ENCODE measurements around the gene CTU1.

- TF ChIP-seq POLR2A (IDR thresholded peaks at IDR 0.05): no peak
- TF ChIP-seq, protein P1, sequence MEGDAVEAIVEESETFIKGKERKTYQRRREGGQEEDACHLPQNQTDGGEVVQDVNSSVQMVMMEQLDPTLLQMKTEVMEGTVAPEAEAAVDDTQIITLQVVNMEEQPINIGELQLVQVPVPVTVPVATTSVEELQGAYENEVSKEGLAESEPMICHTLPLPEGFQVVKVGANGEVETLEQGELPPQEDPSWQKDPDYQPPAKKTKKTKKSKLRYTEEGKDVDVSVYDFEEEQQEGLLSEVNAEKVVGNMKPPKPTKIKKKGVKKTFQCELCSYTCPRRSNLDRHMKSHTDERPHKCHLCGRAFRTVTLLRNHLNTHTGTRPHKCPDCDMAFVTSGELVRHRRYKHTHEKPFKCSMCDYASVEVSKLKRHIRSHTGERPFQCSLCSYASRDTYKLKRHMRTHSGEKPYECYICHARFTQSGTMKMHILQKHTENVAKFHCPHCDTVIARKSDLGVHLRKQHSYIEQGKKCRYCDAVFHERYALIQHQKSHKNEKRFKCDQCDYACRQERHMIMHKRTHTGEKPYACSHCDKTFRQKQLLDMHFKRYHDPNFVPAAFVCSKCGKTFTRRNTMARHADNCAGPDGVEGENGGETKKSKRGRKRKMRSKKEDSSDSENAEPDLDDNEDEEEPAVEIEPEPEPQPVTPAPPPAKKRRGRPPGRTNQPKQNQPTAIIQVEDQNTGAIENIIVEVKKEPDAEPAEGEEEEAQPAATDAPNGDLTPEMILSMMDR (IDR thresholded peaks at IDR 0.05): no peak
Observed at GRCh38 chr19:51059715-51060114, 48.5 kb downstream of the CTU1 start.

Data from body of pancreas (tissue), 4 donors.